HG02981 (cell line): ENCODE results near the gene EDA2R.

Source experiments
- ATAC-seq: cut with Tn5 transposase; IDR thresholded peaks from one replicate; pipeline ENCODE4 v1.9.1; 2021; ENCODE audit warnings: mild to moderate bottlenecking, moderate library complexity; ENCODE audit not compliant: unreplicated experiment

Gene EDA2R

DNA sequence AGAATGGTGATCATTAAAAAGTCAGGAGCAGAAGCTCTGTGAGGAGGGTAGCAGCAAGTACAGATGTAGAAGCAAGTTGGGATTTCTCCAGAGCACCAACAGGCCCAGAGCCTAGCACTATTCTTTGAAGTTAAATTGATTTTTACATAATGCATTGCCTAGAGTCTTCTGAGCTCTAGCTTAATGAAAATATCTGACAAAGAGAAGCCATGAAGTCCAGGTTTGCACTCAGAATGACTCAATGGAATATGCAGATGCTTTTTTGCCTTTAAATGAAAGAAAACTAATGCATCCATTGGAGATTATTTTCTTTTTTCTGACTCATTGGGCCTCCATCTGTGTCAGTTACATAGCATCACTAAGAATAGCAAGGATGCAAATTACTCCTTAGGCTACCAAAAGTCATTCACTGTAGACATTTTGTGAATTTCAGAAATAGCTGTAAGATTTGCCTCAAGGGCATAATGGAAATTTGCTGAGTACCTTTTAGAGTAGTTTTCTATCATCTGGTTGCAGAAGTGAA, 91.0 kb downstream of the EDA2R start:
- ATAC-seq = no peak
